ENCODE results near the gene GHDC.

- TF ChIP-seq CTCF (IDR thresholded peaks at IDR 0.05) (no peak), ZFX (IDR thresholded peaks at IDR 0.05; ENCODE audit: borderline replicate concordance) (no peak)
Observed at GRCh38 chr17:42193216-42193968, 902 bp downstream of the GHDC start.

Data from 22Rv1 (cell line).